ENCODE results near the gene CDH24.

CDH24 gene

GRCh38 chr14:23060536-23061260 lies 3.4 kb upstream of the CDH24 start:
- Histone ChIP-seq H3K9ac (ENCODE audit: low read length in 2 of 2) (no peak overlapping the region), H3K4me1 (ENCODE audit: control insufficient read depth, insufficient read depth, low read length) (peaks cover 29% of the 10 kb centered on the region), H3K27me3 (ENCODE audit: control insufficient read depth in 1 of 2, insufficient read depth in 2 of 2, low read length in 2 of 2) (no peaks in the 10 kb centered on the region), H3K36me3 (ENCODE audit: control insufficient read depth in 2 of 2, insufficient read depth in 2 of 2, low read length in 2 of 2) (peaks cover 41 to 48% of the 10 kb centered on the region in 2 donors), H3K27ac (ENCODE audit: low read length) (no peak overlapping the region), H3K4me3 (ENCODE audit: low read length in 2 of 2) (no peak overlapping the region), H3K9me3 (ENCODE audit: control insufficient read depth in 2 of 2, low read length in 2 of 2) (no peaks in the 10 kb centered on the region)

- H3K27ac ChIP-seq (ENCODE audit: low read length), result no peak overlapping the region
- peaks cover 33% of the 10 kb centered on the region for H3K4me1 ChIP-seq (ENCODE audit: control insufficient read depth, insufficient read depth, low read length)
- no peak overlapping the region for H3K4me3 ChIP-seq (ENCODE audit: low read length in 2 of 2)
- H3K9me3 ChIP-seq (ENCODE audit: control insufficient read depth in 2 of 2, low read length in 2 of 2), result no peaks in the 10 kb centered on the region
- H3K27me3 ChIP-seq (ENCODE audit: control insufficient read depth in 1 of 2, insufficient read depth in 2 of 2, low read length in 2 of 2), result no peaks in the 10 kb centered on the region
- no peak overlapping the region for H3K9ac ChIP-seq (ENCODE audit: low read length in 2 of 2)
- peaks cover 31 to 39% of the 10 kb centered on the region in 2 donors for H3K36me3 ChIP-seq (ENCODE audit: control insufficient read depth in 2 of 2, insufficient read depth in 2 of 2, low read length in 2 of 2)
Measured at GRCh38 chr14:23058654-23059504, 1.6 kb upstream of the CDH24 start.

- H3K9me3 ChIP-seq (ENCODE audit: control insufficient read depth in 2 of 2, low read length in 2 of 2), result no peaks in the 10 kb centered on the region
- H3K4me3 ChIP-seq (ENCODE audit: low read length in 2 of 2), result peak overlapping the region; percentile 51 to 78
- peaks cover 33% of the 10 kb centered on the region for H3K4me1 ChIP-seq (ENCODE audit: control insufficient read depth, insufficient read depth, low read length)
- peaks cover 23 to 30% of the 10 kb centered on the region in 2 donors for H3K36me3 ChIP-seq (ENCODE audit: control insufficient read depth in 2 of 2, insufficient read depth in 2 of 2, low read length in 2 of 2)
- H3K27me3 ChIP-seq (ENCODE audit: control insufficient read depth in 1 of 2, insufficient read depth in 2 of 2, low read length in 2 of 2), result no peaks in the 10 kb centered on the region
- H3K9ac ChIP-seq (ENCODE audit: low read length in 2 of 2), result peak overlapping the region in 1 of 2 donors; percentile 49
- H3K27ac ChIP-seq (ENCODE audit: low read length), result peak overlapping the region; percentile 49
Measured at GRCh38 chr14:23057757-23058653, 685 bp upstream of the CDH24 start.

- Histone ChIP-seq H3K4me1 (ENCODE audit: control insufficient read depth, insufficient read depth, low read length) (peaks cover 24% of the 10 kb centered on the region), H3K36me3 (ENCODE audit: control insufficient read depth in 2 of 2, insufficient read depth in 2 of 2, low read length in 2 of 2) (peaks cover 13 to 19% of the 10 kb centered on the region in 2 donors), H3K9ac (ENCODE audit: low read length in 2 of 2) (peak overlapping the region; percentile 55 to 64), H3K9me3 (ENCODE audit: control insufficient read depth in 2 of 2, low read length in 2 of 2) (no peaks in the 10 kb centered on the region), H3K4me3 (ENCODE audit: low read length in 2 of 2) (peak overlapping the region; percentile 46 to 78), H3K27ac (ENCODE audit: low read length) (no peak overlapping the region), H3K27me3 (ENCODE audit: control insufficient read depth in 1 of 2, insufficient read depth in 2 of 2, low read length in 2 of 2) (no peaks in the 10 kb centered on the region)
Measured at GRCh38 chr14:23056145-23056955, 970 bp downstream of the CDH24 start.

- Histone ChIP-seq H3K9ac (ENCODE audit: low read length in 2 of 2) (no peak overlapping the region), H3K27me3 (ENCODE audit: control insufficient read depth in 1 of 2, insufficient read depth in 2 of 2, low read length in 2 of 2) (no peaks in the 10 kb centered on the region), H3K27ac (ENCODE audit: low read length) (no peak overlapping the region), H3K9me3 (ENCODE audit: control insufficient read depth in 2 of 2, low read length in 2 of 2) (no peaks in the 10 kb centered on the region), H3K4me1 (ENCODE audit: control insufficient read depth, insufficient read depth, low read length) (peaks cover 24% of the 10 kb centered on the region), H3K4me3 (ENCODE audit: low read length in 2 of 2) (no peak overlapping the region), H3K36me3 (ENCODE audit: control insufficient read depth in 2 of 2, insufficient read depth in 2 of 2, low read length in 2 of 2) (peaks cover 8 to 13% of the 10 kb centered on the region in 2 donors)
Measured at GRCh38 chr14:23055621-23056144, 1.6 kb downstream of the CDH24 start.

GRCh38 chr14:23055147-23055550 lies 2.2 kb downstream of the CDH24 start:
- H3K9me3 ChIP-seq (ENCODE audit: control insufficient read depth in 2 of 2, low read length in 2 of 2), result no peaks in the 10 kb centered on the region
- no peak overlapping the region for H3K4me3 ChIP-seq (ENCODE audit: low read length in 2 of 2)
- peaks cover 2 to 10% of the 10 kb centered on the region in 2 donors for H3K36me3 ChIP-seq (ENCODE audit: control insufficient read depth in 2 of 2, insufficient read depth in 2 of 2, low read length in 2 of 2)
- no peak overlapping the region for H3K27ac ChIP-seq (ENCODE audit: low read length)
- H3K4me1 ChIP-seq (ENCODE audit: control insufficient read depth, insufficient read depth, low read length), result peaks cover 24% of the 10 kb centered on the region
- H3K27me3 ChIP-seq (ENCODE audit: control insufficient read depth in 1 of 2, insufficient read depth in 2 of 2, low read length in 2 of 2), result no peaks in the 10 kb centered on the region
- H3K9ac ChIP-seq (ENCODE audit: low read length in 2 of 2), result no peak overlapping the region

- no peaks in the 10 kb centered on the region for H3K9me3 ChIP-seq (ENCODE audit: control insufficient read depth in 2 of 2, low read length in 2 of 2)
- no peak overlapping the region for H3K4me3 ChIP-seq (ENCODE audit: low read length in 2 of 2)
- H3K36me3 ChIP-seq (ENCODE audit: control insufficient read depth in 2 of 2, insufficient read depth in 2 of 2, low read length in 2 of 2), result peaks cover 0 to 6% of the 10 kb centered on the region in 2 donors
- H3K27me3 ChIP-seq (ENCODE audit: control insufficient read depth in 1 of 2, insufficient read depth in 2 of 2, low read length in 2 of 2), result no peaks in the 10 kb centered on the region
- H3K4me1 ChIP-seq (ENCODE audit: control insufficient read depth, insufficient read depth, low read length), result peaks cover 24% of the 10 kb centered on the region
- no peak overlapping the region for H3K9ac ChIP-seq (ENCODE audit: low read length in 2 of 2)
- H3K27ac ChIP-seq (ENCODE audit: low read length), result no peak overlapping the region
Measured at GRCh38 chr14:23054000-23054811, 3.1 kb downstream of the CDH24 start.

- no peaks in the 10 kb centered on the region for H3K36me3 ChIP-seq (ENCODE audit: control insufficient read depth in 2 of 2, insufficient read depth in 2 of 2, low read length in 2 of 2)
- H3K27me3 ChIP-seq (ENCODE audit: control insufficient read depth in 1 of 2, insufficient read depth in 2 of 2, low read length in 2 of 2), result no peaks in the 10 kb centered on the region
- no peak overlapping the region for H3K27ac ChIP-seq (ENCODE audit: low read length)
- no peak overlapping the region for H3K4me3 ChIP-seq (ENCODE audit: low read length in 2 of 2)
- no peak overlapping the region for H3K9ac ChIP-seq (ENCODE audit: low read length in 2 of 2)
- peaks cover 24% of the 10 kb centered on the region for H3K4me1 ChIP-seq (ENCODE audit: control insufficient read depth, insufficient read depth, low read length)
- H3K9me3 ChIP-seq (ENCODE audit: control insufficient read depth in 2 of 2, low read length in 2 of 2), result no peaks in the 10 kb centered on the region
Measured at GRCh38 chr14:23053426-23053825, 3.9 kb downstream of the CDH24 start.

GRCh38 chr14:23052671-23053070 lies 4.6 kb downstream of the CDH24 start:
- no peaks in the 10 kb centered on the region for H3K36me3 ChIP-seq (ENCODE audit: control insufficient read depth in 2 of 2, insufficient read depth in 2 of 2, low read length in 2 of 2)
- no peaks in the 10 kb centered on the region for H3K9me3 ChIP-seq (ENCODE audit: control insufficient read depth in 2 of 2, low read length in 2 of 2)
- no peak overlapping the region for H3K4me3 ChIP-seq (ENCODE audit: low read length in 2 of 2)
- no peak overlapping the region for H3K27ac ChIP-seq (ENCODE audit: low read length)
- no peaks in the 10 kb centered on the region for H3K27me3 ChIP-seq (ENCODE audit: control insufficient read depth in 1 of 2, insufficient read depth in 2 of 2, low read length in 2 of 2)
- peaks cover 19% of the 10 kb centered on the region for H3K4me1 ChIP-seq (ENCODE audit: control insufficient read depth, insufficient read depth, low read length)
- no peak overlapping the region for H3K9ac ChIP-seq (ENCODE audit: low read length in 2 of 2)

All from stomach smooth muscle (tissue), 2 donors.